HG03135 (cell line): ENCODE measurements around the gene ADM5.

Source experiments
- ATAC-seq: cut with Tn5 transposase; IDR thresholded peaks from one replicate; pipeline ENCODE4 v1.9.1; 2021; ENCODE audit warnings: mild to moderate bottlenecking, moderate library complexity; ENCODE audit not compliant: unreplicated experiment

ADM5 gene

GRCh38 chr19:49689133-49690078 is at the start of gene ADM5:
ADM5 (plus strand) TSS chr19:49689594; CDS start chr19:49689838, 244 bp downstream.
- no peak for ATAC-seq

GRCh38 chr19:49640113-49640898 is 49.1 kb upstream of the ADM5 start, which contains the start of gene RRAS:
RRAS (minus strand) TSS chr19:49640143; CDS start chr19:49640098, 45 bp downstream.
- ATAC-seq, result peak; percentile 55

GRCh38 chr19:49641688-49642491 is 47.5 kb upstream of the ADM5 start, which contains the start of gene SCAF1:
SCAF1 (plus strand) TSS chr19:49642209; CDS start chr19:49645027, 2,818 bp downstream.
- peak; percentile 57 for ATAC-seq

GRCh38 chr19:49642492-49643035 is 46.8 kb upstream of the ADM5 start:
- no peak for ATAC-seq

- no peak for ATAC-seq
These were observed 45.9 kb upstream of the ADM5 start for GRCh38 chr19:49643466-49643865.

- ATAC-seq, result no peak
These were observed 43.8 kb upstream of the ADM5 start for GRCh38 chr19:49645592-49645991.

- no peak for ATAC-seq
These were observed 43.4 kb upstream of the ADM5 start for GRCh38 chr19:49645995-49646394.

GRCh38 chr19:49646586-49646985 is 42.8 kb upstream of the ADM5 start:
- no peak for ATAC-seq

GRCh38 chr19:49651029-49651819 is 38.2 kb upstream of the ADM5 start:
- ATAC-seq, result no peak

- ATAC-seq, result no peak
These were observed 37.4 kb upstream of the ADM5 start for GRCh38 chr19:49651820-49652550.

- no peak for ATAC-seq
These were observed 36.6 kb upstream of the ADM5 start for GRCh38 chr19:49652551-49653465.

GRCh38 chr19:49653466-49653806 is 36.0 kb upstream of the ADM5 start:
- no peak for ATAC-seq

- ATAC-seq, result no peak
These were observed 34.8 kb upstream of the ADM5 start for GRCh38 chr19:49654581-49654980.

- ATAC-seq, result no peak
These were observed 33.6 kb upstream of the ADM5 start for GRCh38 chr19:49655570-49656455.

GRCh38 chr19:49656456-49657109 is 32.8 kb upstream of the ADM5 start:
- ATAC-seq, result no peak

- ATAC-seq, result no peak
These were observed 31.8 kb upstream of the ADM5 start for GRCh38 chr19:49657493-49658138.
